GM19240 (cell line): ENCODE data around the gene CST4.
"Not testable (repeated sequence)": the region's sequence is repeated elsewhere in the genome, so short reads cannot be mapped to it uniquely, and the experiment has no call there.

Experiments used
- DNase-seq: peaks from one replicate; pipeline ENCODE4 v3.0.0; 2011; ENCODE audit warnings: low spot score; ENCODE audit not compliant: insufficient read length

Gene CST4

DNA sequence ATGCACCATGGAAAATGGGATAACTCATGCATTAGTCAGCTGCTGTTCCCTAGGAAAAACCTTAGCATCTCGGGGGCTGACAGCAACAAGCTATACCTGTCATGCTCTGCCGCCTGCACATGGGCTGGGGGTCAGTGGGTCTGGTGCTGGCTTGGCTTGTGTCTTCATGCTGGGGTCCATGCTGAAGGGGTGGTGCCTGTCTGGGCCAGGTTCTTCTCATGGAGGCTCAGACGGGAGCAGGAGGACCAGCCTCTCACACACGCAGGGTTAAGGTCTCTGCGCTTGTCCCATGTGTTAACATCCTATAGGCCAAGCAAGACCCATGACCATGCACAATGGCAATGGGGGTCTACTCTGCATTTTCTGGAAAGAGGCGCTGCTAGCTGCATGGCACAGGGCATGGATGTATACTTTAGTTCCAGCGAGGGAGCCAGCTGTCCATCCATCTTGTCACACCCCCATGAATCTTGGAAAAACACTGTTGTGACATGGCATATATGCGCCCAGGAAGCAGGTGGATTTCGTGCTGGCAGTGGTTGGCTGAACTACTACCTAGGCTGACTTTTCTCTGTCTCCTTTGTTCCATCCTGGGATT, 26.5 kb downstream of the CST4 start:
- DNase-seq = no peak

DNA sequence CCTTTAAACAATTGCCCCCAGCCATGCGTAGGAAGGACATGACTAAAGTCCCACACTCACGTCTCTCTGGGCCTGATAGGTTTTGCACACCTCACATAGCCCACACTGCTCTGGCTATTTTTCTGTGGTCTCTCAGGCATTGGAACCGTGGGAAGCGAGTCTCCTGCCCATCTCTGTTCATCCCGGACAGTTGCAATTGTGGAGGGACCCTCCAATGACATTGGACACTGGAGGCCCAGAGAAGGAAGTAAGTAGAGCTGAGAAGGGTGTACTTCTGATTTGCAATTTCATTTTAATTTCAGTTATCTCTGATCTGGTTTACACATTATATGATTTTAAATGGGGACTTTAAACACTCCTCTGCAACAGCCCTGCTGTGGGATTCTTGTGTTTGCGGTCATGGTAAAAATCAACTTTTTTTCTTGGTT, 27.8 kb downstream of the CST4 start:
- DNase-seq = no peak

GRCh38 chr20:23659989-23660837, 28.6 kb downstream of the CST4 start:
- DNase-seq = no peak

- not testable (repeated sequence) for DNase-seq
Measured at GRCh38 chr20:23659610-23659988, 29.2 kb downstream of the CST4 start.

- no peak for DNase-seq
Measured at GRCh38 chr20:23658989-23659609, 29.7 kb downstream of the CST4 start.

GRCh38 chr20:23658336-23658735, 30.5 kb downstream of the CST4 start:
- DNase-seq = no peak

GRCh38 chr20:23657202-23657601, 31.6 kb downstream of the CST4 start:
- DNase-seq = no peak

DNA sequence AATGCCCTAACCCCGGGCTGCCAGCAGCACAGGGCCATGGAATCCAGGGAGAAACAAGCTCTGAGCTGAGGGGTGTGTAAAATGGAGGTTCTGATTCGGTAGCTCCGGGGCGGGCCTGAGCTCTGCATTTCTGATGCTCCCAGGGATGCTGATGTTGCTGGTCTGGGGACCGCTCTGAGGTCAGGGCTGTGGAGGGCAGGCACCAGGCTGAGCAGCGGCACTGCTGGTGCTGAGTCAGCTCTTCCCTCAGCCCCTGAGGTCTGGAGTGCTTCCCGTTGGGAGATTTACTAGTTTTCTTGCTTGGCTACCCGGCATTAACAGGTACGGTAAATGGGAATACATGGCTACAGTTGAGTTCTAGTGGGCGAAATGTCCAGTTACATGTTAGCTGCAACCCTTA, 32.5 kb downstream of the CST4 start:
- DNase-seq = no peak

DNA sequence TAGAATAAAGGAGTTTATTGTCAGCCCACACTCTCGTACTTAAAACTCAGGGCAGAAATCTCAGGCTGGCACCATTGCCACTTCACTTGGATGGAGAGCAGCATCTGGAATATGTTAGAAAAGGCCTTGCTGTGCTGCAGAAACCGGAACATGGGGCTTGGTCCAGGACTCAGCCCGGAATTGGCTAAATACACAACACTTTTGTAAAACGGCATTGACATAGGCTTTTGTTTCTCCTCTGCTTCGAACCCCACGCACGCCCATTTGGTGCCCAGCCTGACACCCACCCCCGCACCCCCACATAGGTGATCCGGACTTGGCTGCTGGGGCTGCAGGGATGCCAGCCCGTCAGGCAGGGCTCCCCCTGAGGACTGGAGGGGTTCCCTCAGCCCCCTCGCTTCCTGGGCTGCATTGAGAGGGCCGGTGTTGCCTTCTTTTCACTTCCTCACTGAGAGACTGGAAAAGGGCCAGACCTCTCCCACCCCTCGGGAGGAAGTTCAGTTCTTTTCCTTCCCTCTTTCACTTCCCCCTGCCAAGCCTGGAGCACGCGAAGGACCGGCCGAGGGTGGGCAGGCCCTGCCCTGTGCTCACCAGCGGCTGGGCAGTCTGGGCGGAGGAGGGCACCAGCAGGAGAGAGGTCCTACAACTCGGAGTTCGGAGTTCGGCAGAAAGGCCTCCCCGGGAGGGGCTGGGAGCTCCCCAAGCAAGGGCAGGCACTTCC, 33.2 kb downstream of the CST4 start:
- DNase-seq = no peak

GRCh38 chr20:23654717-23655116, 34.1 kb downstream of the CST4 start:
- no peak for DNase-seq

- DNase-seq = no peak
Measured at GRCh38 chr20:23654000-23654399, 34.8 kb downstream of the CST4 start.

- no peak for DNase-seq
Measured at GRCh38 chr20:23653400-23653938, 35.4 kb downstream of the CST4 start.

GRCh38 chr20:23652926-23653325, 35.9 kb downstream of the CST4 start:
- DNase-seq = no peak

GRCh38 chr20:23652371-23652770, 36.5 kb downstream of the CST4 start:
- DNase-seq = no peak

DNA sequence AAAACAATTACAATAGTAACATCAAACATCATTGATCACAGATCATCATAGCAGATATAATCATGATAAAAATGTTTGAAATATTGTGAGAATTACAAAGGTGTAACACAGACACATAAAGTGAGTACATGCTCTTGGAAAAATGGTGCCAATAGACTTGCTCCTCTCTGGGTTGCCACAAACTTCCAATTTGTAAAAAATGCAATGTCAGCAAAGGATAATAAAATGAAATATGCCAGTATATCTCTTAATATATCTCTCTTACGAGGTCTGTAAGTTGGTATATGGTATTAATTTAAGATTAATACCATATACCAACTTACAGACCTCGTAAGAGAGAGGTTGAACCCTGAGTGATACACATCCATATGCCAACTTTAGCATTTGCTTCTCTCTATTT, 37.7 kb downstream of the CST4 start:
- DNase-seq = no peak

DNA sequence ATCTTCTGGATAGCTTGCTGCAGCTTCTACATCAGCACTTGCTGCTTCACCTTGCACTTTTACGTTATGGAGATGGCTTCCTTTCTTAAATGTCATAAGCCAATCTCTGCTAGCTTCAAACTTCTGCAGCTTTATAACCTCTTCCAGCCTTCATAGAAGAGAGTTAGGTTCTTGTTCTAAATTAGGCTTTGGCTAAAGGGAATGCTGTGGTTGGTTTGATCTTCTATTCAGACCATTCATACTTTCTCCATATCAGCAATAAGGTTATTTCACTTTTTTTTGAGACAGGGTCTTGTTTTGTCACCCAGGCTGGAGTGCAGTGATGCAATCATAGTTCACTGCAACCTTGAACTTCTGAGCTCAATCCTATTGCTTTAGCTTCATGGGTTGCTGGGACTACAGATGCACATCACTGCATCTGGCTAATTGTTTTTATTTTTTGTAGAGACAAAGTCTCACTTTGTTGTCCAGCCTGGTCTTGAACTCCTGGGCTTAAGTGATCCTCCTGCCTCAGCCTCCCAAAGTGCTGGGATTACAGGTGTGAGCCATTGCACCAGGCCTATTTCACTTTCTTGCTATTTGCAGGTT, 38.9 kb downstream of the CST4 start:
- DNase-seq = no peak

DNA sequence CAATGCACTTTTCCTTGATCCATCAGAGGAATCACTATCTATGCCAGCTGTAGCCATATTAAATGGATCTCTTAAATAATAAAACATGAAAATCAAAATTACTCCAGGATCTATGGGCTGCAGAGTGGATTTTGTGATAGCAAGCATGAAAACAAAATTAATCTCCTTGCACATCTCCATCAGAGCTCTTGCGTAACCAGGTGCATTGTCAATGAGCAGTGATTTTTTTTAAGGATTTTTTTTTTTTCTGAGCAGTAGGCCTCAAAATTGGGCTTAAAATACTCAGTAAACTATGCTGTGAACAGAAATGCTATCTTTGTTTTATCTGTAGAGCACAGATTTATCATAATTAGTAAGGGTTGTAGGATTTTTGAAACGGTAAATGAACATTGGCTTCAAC, 39.6 kb downstream of the CST4 start:
- DNase-seq = no peak

DNA sequence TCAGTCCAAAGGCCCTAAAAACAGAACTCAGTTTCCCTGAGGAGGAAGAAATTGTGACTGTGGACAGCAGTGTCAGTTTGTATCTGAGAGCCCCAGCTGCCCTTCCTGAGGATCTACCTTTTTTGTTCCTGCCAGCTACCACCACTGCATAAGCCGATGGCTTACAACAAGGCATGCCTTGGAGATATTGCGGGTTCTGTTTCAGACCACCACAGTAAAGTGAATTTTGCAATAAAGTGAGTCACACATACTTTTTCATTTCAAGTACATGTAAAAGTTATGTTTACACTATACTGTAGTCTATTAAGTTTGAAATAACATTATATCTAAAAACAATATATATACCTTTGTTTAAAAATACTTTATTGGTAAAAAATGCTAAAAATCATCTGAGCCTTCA, 41.5 kb downstream of the CST4 start:
- DNase-seq = no peak

GRCh38 chr20:23646106-23646873, 42.5 kb downstream of the CST4 start:
- DNase-seq = no peak

- DNase-seq = no peak
Measured at GRCh38 chr20:23645575-23645974, 43.3 kb downstream of the CST4 start.

- no peak for DNase-seq
Measured at GRCh38 chr20:23644164-23644563, 44.7 kb downstream of the CST4 start.
